GM12873 (cell line): ENCODE data around the gene HCST.

Experiments used
- CTCF ChIP-seq: IDR thresholded peaks from 2 replicates; pipeline ENCODE4 v1.5.1; 2012; ENCODE audit warnings: low read depth, mild to moderate bottlenecking, moderate library complexity, low read length, control low read depth; ENCODE audit not compliant: insufficient read depth; ENCODE audit errors: missing control alignments

Gene HCST

GRCh38 chr19:35895911-35896642 lies 6.3 kb upstream of the HCST start:
- TF ChIP-seq CTCF, result no peak

GRCh38 chr19:35896643-35897040 lies 5.7 kb upstream of the HCST start:
- TF ChIP-seq CTCF, result no peak

GRCh38 chr19:35897706-35898451 lies 4.5 kb upstream of the HCST start:
- no peak for TF ChIP-seq CTCF

- no peak for TF ChIP-seq CTCF
These were observed 3.9 kb upstream of the HCST start for GRCh38 chr19:35898499-35898809.

- no peak for TF ChIP-seq CTCF
These were observed 2.6 kb upstream of the HCST start for GRCh38 chr19:35899547-35900214.

- TF ChIP-seq CTCF, result no peak
These were observed 1.2 kb upstream of the HCST start for GRCh38 chr19:35901055-35901644.

GRCh38 chr19:35902870-35903475 lies 644 bp downstream of the HCST start:
- no peak for TF ChIP-seq CTCF
